ENCODE data around the gene EMC10.

EMC10 gene

GRCh38 chr19:50505856-50506611 is 29.7 kb downstream of the EMC10 start:
- peak overlapping the region; percentile 41 for H4K8ac ChIP-seq (ENCODE audit: low read length)
- no peaks in the 10 kb centered on the region for H3K9me3 ChIP-seq (ENCODE audit: control insufficient read depth, low read length)
- no peak overlapping the region for H3K4me2 ChIP-seq (ENCODE audit: low read length, poor library complexity, severe bottlenecking)
- H3K4ac ChIP-seq (ENCODE audit: low read depth in 1 of 2, low read length in 2 of 2): no peak overlapping the region
- no peak overlapping the region for H2BK5ac ChIP-seq (ENCODE audit: low read depth, low read length, poor library complexity, severe bottlenecking)
- no peak overlapping the region for H3K23ac ChIP-seq (ENCODE audit: low read length in 2 of 2)
- no peak overlapping the region for H2BK15ac ChIP-seq (ENCODE audit: low read depth, poor library complexity, severe bottlenecking)
- peaks cover 19% of the 10 kb centered on the region for H3K4me1 ChIP-seq (ENCODE audit: control insufficient read depth, insufficient read depth, low read depth, low read length)
- no peak overlapping the region for H2AK5ac ChIP-seq (ENCODE audit: low read length, severe bottlenecking)
- H3K18ac ChIP-seq (ENCODE audit: low read depth in 1 of 2, low read length in 2 of 2): no peak overlapping the region
- no peak overlapping the region for H3K4me3 ChIP-seq (ENCODE audit: insufficient read depth in 1 of 2, low read depth in 1 of 2, low read length in 2 of 2)
- peaks cover 0 to 19% of the 10 kb centered on the region in 2 experiments for H3K36me3 ChIP-seq (ENCODE audit: control insufficient read depth in 1 of 2, insufficient read depth in 2 of 2, low read depth in 1 of 2, low read length in 2 of 2)
- H2BK120ac ChIP-seq (ENCODE audit: low read depth, low read length): no peak overlapping the region
- no peak overlapping the region for H3K9ac ChIP-seq (ENCODE audit: low read length)
- H3K27me3 ChIP-seq (ENCODE audit: control insufficient read depth in 1 of 2, insufficient read depth in 1 of 2, low read length in 2 of 2): peaks cover 0 to 7% of the 10 kb centered on the region in 2 experiments
- 91% methylated on average over 21 of the region's 30 CpGs for WGBS
- H4K91ac ChIP-seq (ENCODE audit: low read length): no peak overlapping the region
- no peak overlapping the region for H3K14ac ChIP-seq (ENCODE audit: low read length in 2 of 2)
- H2BK12ac ChIP-seq (ENCODE audit: low read length in 2 of 2): no peak overlapping the region
- H3K27ac ChIP-seq (ENCODE audit: low read length, poor library complexity, severe bottlenecking): no peak overlapping the region
- no peak for DNase-seq
- H2AFZ ChIP-seq (ENCODE audit: low read depth, low read length): no peak overlapping the region
- H3K79me1 ChIP-seq (replicated peaks; ENCODE audit: low read length, poor library complexity, severe bottlenecking): peaks cover 10% of the 10 kb centered on the region

- Histone ChIP-seq H4K8ac (ENCODE audit: low read length) (no peak overlapping the region), H3K4ac (ENCODE audit: low read depth in 1 of 2, low read length in 2 of 2) (no peak overlapping the region), H3K18ac (ENCODE audit: low read depth in 1 of 2, low read length in 2 of 2) (no peak overlapping the region), H3K14ac (ENCODE audit: low read length in 2 of 2) (no peak overlapping the region), H3K27me3 (ENCODE audit: control insufficient read depth in 1 of 2, insufficient read depth in 1 of 2, low read length in 2 of 2) (peaks cover 0 to under 1% of the 10 kb centered on the region in 2 experiments), H2BK120ac (ENCODE audit: low read depth, low read length) (no peak overlapping the region), H2BK5ac (ENCODE audit: low read depth, low read length, poor library complexity, severe bottlenecking) (no peak overlapping the region), H3K4me2 (ENCODE audit: low read length, poor library complexity, severe bottlenecking) (no peak overlapping the region), H4K91ac (ENCODE audit: low read length) (no peak overlapping the region), H3K79me1 (replicated peaks; ENCODE audit: low read length, poor library complexity, severe bottlenecking) (peaks cover 10% of the 10 kb centered on the region), H3K36me3 (ENCODE audit: control insufficient read depth in 1 of 2, insufficient read depth in 2 of 2, low read depth in 1 of 2, low read length in 2 of 2) (peaks cover 0 to 19% of the 10 kb centered on the region in 2 experiments), H2AK5ac (ENCODE audit: low read length, severe bottlenecking) (no peak overlapping the region), H3K27ac (ENCODE audit: low read length, poor library complexity, severe bottlenecking) (no peak overlapping the region), H2AFZ (ENCODE audit: low read depth, low read length) (no peak overlapping the region), H3K23ac (ENCODE audit: low read length in 2 of 2) (no peak overlapping the region), H3K9ac (ENCODE audit: low read length) (no peak overlapping the region), H2BK15ac (ENCODE audit: low read depth, poor library complexity, severe bottlenecking) (no peak overlapping the region), H2BK12ac (ENCODE audit: low read length in 2 of 2) (no peak overlapping the region), H3K9me3 (ENCODE audit: control insufficient read depth, low read length) (no peaks in the 10 kb centered on the region), H3K4me3 (ENCODE audit: insufficient read depth in 1 of 2, low read depth in 1 of 2, low read length in 2 of 2) (no peak overlapping the region), H3K4me1 (ENCODE audit: control insufficient read depth, insufficient read depth, low read depth, low read length) (peaks cover 22% of the 10 kb centered on the region)
- DNase-seq: no peak
- 96% methylated on average over 7 of the region's 10 CpGs for WGBS
Observed at GRCh38 chr19:50506700-50507099, 30.4 kb downstream of the EMC10 start.

- no peak overlapping the region for H2AK5ac ChIP-seq (ENCODE audit: low read length, severe bottlenecking)
- H3K4ac ChIP-seq (ENCODE audit: low read depth in 1 of 2, low read length in 2 of 2): no peak overlapping the region
- no peak overlapping the region for H2BK12ac ChIP-seq (ENCODE audit: low read length in 2 of 2)
- no peak for DNase-seq
- H3K4me2 ChIP-seq (ENCODE audit: low read length, poor library complexity, severe bottlenecking): no peak overlapping the region
- no peak overlapping the region for H3K27ac ChIP-seq (ENCODE audit: low read length, poor library complexity, severe bottlenecking)
- H2AFZ ChIP-seq (ENCODE audit: low read depth, low read length): no peak overlapping the region
- no peak overlapping the region for H2BK5ac ChIP-seq (ENCODE audit: low read depth, low read length, poor library complexity, severe bottlenecking)
- H2BK15ac ChIP-seq (ENCODE audit: low read depth, poor library complexity, severe bottlenecking): no peak overlapping the region
- H3K4me3 ChIP-seq (ENCODE audit: insufficient read depth in 1 of 2, low read depth in 1 of 2, low read length in 2 of 2): no peak overlapping the region
- H4K91ac ChIP-seq (ENCODE audit: low read length): no peak overlapping the region
- no peak overlapping the region for H2BK120ac ChIP-seq (ENCODE audit: low read depth, low read length)
- peaks cover 10% of the 10 kb centered on the region for H3K79me1 ChIP-seq (replicated peaks; ENCODE audit: low read length, poor library complexity, severe bottlenecking)
- WGBS: 97% methylated on average over 8 of the region's 8 CpGs
- no peak overlapping the region for H3K14ac ChIP-seq (ENCODE audit: low read length in 2 of 2)
- no peak overlapping the region for H3K9ac ChIP-seq (ENCODE audit: low read length)
- no peak overlapping the region for H3K23ac ChIP-seq (ENCODE audit: low read length in 2 of 2)
- peaks cover 22% of the 10 kb centered on the region for H3K4me1 ChIP-seq (ENCODE audit: control insufficient read depth, insufficient read depth, low read depth, low read length)
- peaks cover 0 to 19% of the 10 kb centered on the region in 2 experiments for H3K36me3 ChIP-seq (ENCODE audit: control insufficient read depth in 1 of 2, insufficient read depth in 2 of 2, low read depth in 1 of 2, low read length in 2 of 2)
- no peak overlapping the region for H4K8ac ChIP-seq (ENCODE audit: low read length)
- H3K18ac ChIP-seq (ENCODE audit: low read depth in 1 of 2, low read length in 2 of 2): no peak overlapping the region
- no peaks in the 10 kb centered on the region for H3K27me3 ChIP-seq (ENCODE audit: control insufficient read depth in 1 of 2, insufficient read depth in 1 of 2, low read length in 2 of 2)
- no peaks in the 10 kb centered on the region for H3K9me3 ChIP-seq (ENCODE audit: control insufficient read depth, low read length)
Observed at GRCh38 chr19:50507376-50507775, 31.1 kb downstream of the EMC10 start.

- H3K23ac ChIP-seq (ENCODE audit: low read length in 2 of 2): peak overlapping the region in 1 of 2 experiments; percentile 63
- no peak overlapping the region for H2BK15ac ChIP-seq (ENCODE audit: low read depth, poor library complexity, severe bottlenecking)
- no peak overlapping the region for H3K9ac ChIP-seq (ENCODE audit: low read length)
- H2AK5ac ChIP-seq (ENCODE audit: low read length, severe bottlenecking): peak overlapping the region; percentile 61
- no peak overlapping the region for H4K91ac ChIP-seq (ENCODE audit: low read length)
- H3K4me3 ChIP-seq (ENCODE audit: insufficient read depth in 1 of 2, low read depth in 1 of 2, low read length in 2 of 2): no peak overlapping the region
- no peaks in the 10 kb centered on the region for H3K9me3 ChIP-seq (ENCODE audit: control insufficient read depth, low read length)
- no peak overlapping the region for H3K14ac ChIP-seq (ENCODE audit: low read length in 2 of 2)
- H3K4me1 ChIP-seq (ENCODE audit: control insufficient read depth, insufficient read depth, low read depth, low read length): peaks cover 22% of the 10 kb centered on the region
- no peak overlapping the region for H2AFZ ChIP-seq (ENCODE audit: low read depth, low read length)
- H3K36me3 ChIP-seq (ENCODE audit: control insufficient read depth in 1 of 2, insufficient read depth in 2 of 2, low read depth in 1 of 2, low read length in 2 of 2): peaks cover 0 to 19% of the 10 kb centered on the region in 2 experiments
- H3K27ac ChIP-seq (ENCODE audit: low read length, poor library complexity, severe bottlenecking): no peak overlapping the region
- no peak overlapping the region for H2BK12ac ChIP-seq (ENCODE audit: low read length in 2 of 2)
- no peak overlapping the region for H3K4me2 ChIP-seq (ENCODE audit: low read length, poor library complexity, severe bottlenecking)
- peaks cover 0 to 4% of the 10 kb centered on the region in 2 experiments for H3K27me3 ChIP-seq (ENCODE audit: control insufficient read depth in 1 of 2, insufficient read depth in 1 of 2, low read length in 2 of 2)
- H2BK120ac ChIP-seq (ENCODE audit: low read depth, low read length): no peak overlapping the region
- DNase-seq: no peak
- no peak overlapping the region for H3K4ac ChIP-seq (ENCODE audit: low read depth in 1 of 2, low read length in 2 of 2)
- H3K79me1 ChIP-seq (replicated peaks; ENCODE audit: low read length, poor library complexity, severe bottlenecking): peaks cover 10% of the 10 kb centered on the region
- no peak overlapping the region for H2BK5ac ChIP-seq (ENCODE audit: low read depth, low read length, poor library complexity, severe bottlenecking)
- no peak overlapping the region for H3K18ac ChIP-seq (ENCODE audit: low read depth in 1 of 2, low read length in 2 of 2)
- 74% methylated on average over 2 of the region's 3 CpGs for WGBS
- H4K8ac ChIP-seq (ENCODE audit: low read length): no peak overlapping the region
Observed at GRCh38 chr19:50508843-50509190, 32.5 kb downstream of the EMC10 start.
